Activated B cell treated with CpG ODN at 0.5 μM for 24 hours (primary cell): ENCODE measurements around the gene CETP. TPM values are rescaled to one million over a fixed set of nuclear protein-coding genes. Genes with fewer than 3 reads are reported as not detected.

ENCODE experiments used
- ATAC-seq: fragments of 200-7000 bp; cut with Tn5 transposase; one replicate; pipeline ENCODE4 v1.10.0; 2021; ENCODE audit warnings: low read depth, mild to moderate bottlenecking, moderate library complexity
- CTCF ChIA-PET: fragments of 350-600 bp; sonication (Branson Sonifier 250); formaldehyde crosslinking; loops from one replicate; lab custom pipeline; 2021; ENCODE audit warnings: antibody characterized with exemption; lab: Charles Lee
- POLR2A ChIA-PET: fragments of 350-600 bp; sonication (Branson Sonifier 250); formaldehyde crosslinking; loops from one replicate; lab custom pipeline; 2021; ENCODE audit warnings: antibody characterized with exemption; lab: Charles Lee
- DNase-seq: peaks from one replicate; pipeline ENCODE4 v3.0.0; 2022
- H3K27ac Mint-ChIP-seq: one replicate; pipeline ENCODE4 v1.8.0; 2020; ENCODE audit warnings: mixed read lengths
- H3K27me3 Mint-ChIP-seq: one replicate; pipeline ENCODE4 v1.8.0; 2021; ENCODE audit warnings: mixed read lengths
- H3K36me3 Mint-ChIP-seq: one replicate; pipeline ENCODE4 v1.8.0; 2021; ENCODE audit warnings: low read depth, mixed read lengths
- H3K4me1 Mint-ChIP-seq: one replicate; pipeline ENCODE4 v1.8.0; 2021; ENCODE audit warnings: mixed read lengths
- H3K4me3 Mint-ChIP-seq: one replicate; pipeline ENCODE4 v1.8.0; 2020; ENCODE audit warnings: mild to moderate bottlenecking, mixed read lengths
- H3K9me3 Mint-ChIP-seq: one replicate; pipeline ENCODE4 v1.8.0; 2020; ENCODE audit warnings: mixed read lengths
- intact Hi-C: fragments of 100-400 bp; cut with micrococcal nuclease; formaldehyde crosslinking; loops from one replicate; pipeline ENCODE4 v1.15.1; 2024
- total RNA-seq: library from RNA; stranded (reverse); gene quantifications from 2 replicates; pipeline ENCODE4 v1.2.3, GENCODE V29; 2022
- TF ChIP-seq, protein P1 (sequence below): fragments of 200-600 bp; IDR thresholded peaks from one replicate; pipeline ENCODE4 v1.8.0; 2022; ENCODE audit warnings: antibody characterized with exemption, mild to moderate bottlenecking

Gene CETP
- total RNA-seq, 1 donor from 2014 or later: 1.4 TPM

- H3K27me3 Mint-ChIP-seq: no peaks in the 10 kb centered on the region
- ChIA-PET POLR2A (interaction anchor here (1.1 to 22.7 kb wide), 5 partner anchors 15 to 94 kb away, joined by 3 to 795 read pairs (median 157); partner anchors contain the start of genes HERPUD1, NLRC5 and SLC12A3), CTCF (interaction anchor here (0.8 kb wide), 1 partner anchor 81 kb away, joined by 3 read pairs; no protein-coding TSS in a partner anchor)
- ATAC-seq (no peak), DNase-seq (no peak)
- intact Hi-C loops: no loop called here
- H3K36me3 Mint-ChIP-seq: peaks cover 41% of the 10 kb centered on the region
- H3K9me3 Mint-ChIP-seq: no peaks in the 10 kb centered on the region
- no peak overlapping the region for H3K4me3 Mint-ChIP-seq
- peaks cover 67% of the 10 kb centered on the region for H3K4me1 Mint-ChIP-seq
- H3K27ac Mint-ChIP-seq: peak overlapping the region; percentile 73
- TF ChIP-seq, protein P1, sequence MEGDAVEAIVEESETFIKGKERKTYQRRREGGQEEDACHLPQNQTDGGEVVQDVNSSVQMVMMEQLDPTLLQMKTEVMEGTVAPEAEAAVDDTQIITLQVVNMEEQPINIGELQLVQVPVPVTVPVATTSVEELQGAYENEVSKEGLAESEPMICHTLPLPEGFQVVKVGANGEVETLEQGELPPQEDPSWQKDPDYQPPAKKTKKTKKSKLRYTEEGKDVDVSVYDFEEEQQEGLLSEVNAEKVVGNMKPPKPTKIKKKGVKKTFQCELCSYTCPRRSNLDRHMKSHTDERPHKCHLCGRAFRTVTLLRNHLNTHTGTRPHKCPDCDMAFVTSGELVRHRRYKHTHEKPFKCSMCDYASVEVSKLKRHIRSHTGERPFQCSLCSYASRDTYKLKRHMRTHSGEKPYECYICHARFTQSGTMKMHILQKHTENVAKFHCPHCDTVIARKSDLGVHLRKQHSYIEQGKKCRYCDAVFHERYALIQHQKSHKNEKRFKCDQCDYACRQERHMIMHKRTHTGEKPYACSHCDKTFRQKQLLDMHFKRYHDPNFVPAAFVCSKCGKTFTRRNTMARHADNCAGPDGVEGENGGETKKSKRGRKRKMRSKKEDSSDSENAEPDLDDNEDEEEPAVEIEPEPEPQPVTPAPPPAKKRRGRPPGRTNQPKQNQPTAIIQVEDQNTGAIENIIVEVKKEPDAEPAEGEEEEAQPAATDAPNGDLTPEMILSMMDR: no peak
Measured at GRCh38 chr16:56948234-56948633, 13.5 kb upstream of the CETP start.

- Mint-ChIP-seq H3K27ac (peak overlapping the region; percentile 26), H3K4me3 (no peak overlapping the region)
- POLR2A ChIA-PET: interaction anchor here (1.0 to 4.1 kb wide), 7 partner anchors 12 to 147 kb away, joined by 4 to 62 read pairs (median 12); partner anchors contain the start of gene HERPUD1
Measured at GRCh38 chr16:56950051-56950450, 11.7 kb upstream of the CETP start.

DNA sequence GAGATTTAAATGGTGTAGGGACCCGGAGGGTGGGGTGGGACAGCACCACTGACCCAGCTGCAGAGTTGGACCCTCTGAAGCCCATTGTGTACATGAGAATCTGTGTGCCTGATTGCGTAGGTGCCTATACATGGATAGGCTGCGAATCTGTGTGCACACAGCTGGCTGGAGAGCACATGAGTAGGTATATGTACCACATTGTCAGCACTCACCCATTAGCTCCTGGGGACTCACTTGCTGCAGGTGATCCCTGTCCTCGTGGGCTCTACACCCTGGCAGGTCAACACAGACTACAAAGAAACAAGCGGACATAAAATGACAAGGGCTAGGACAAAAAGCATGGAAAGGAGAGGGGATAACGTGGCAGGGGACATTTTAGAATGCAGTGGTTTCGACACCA is 11.3 kb upstream of the CETP start:
- ATAC-seq (no peak), DNase-seq (no peak)
- TF ChIP-seq, protein P1: no peak
- H3K9me3 Mint-ChIP-seq: no peaks in the 10 kb centered on the region
- no peaks in the 10 kb centered on the region for H3K27me3 Mint-ChIP-seq
- H3K27ac Mint-ChIP-seq: peak overlapping the region; percentile 74
- H3K36me3 Mint-ChIP-seq: peaks cover 20% of the 10 kb centered on the region
- peak overlapping the region; percentile 16 for H3K4me3 Mint-ChIP-seq
- POLR2A ChIA-PET: interaction anchor here (0.5 to 4.1 kb wide), 16 partner anchors 8 to 568 kb away, joined by 3 to 62 read pairs (median 5); partner anchors contain the start of genes HERPUD1, NLRC5, PSME3IP1 and RSPRY1
- CTCF ChIA-PET: interaction anchor here (0.8 to 4.4 kb wide), 7 partner anchors 9 to 96 kb away, joined by 3 to 33 read pairs (median 5); no protein-coding TSS in a partner anchor
- peaks cover 48% of the 10 kb centered on the region for H3K4me1 Mint-ChIP-seq
- intact Hi-C loops: loop anchor here (5.0 kb wide), 1 partner anchor 42 kb away; no protein-coding TSS in a partner anchor

More at GRCh38 chr16:56950051-56950450, 11.7 kb upstream of the CETP start:
- Mint-ChIP-seq H3K27me3 (no peaks in the 10 kb centered on the region), H3K36me3 (peaks cover 23% of the 10 kb centered on the region), H3K9me3 (no peaks in the 10 kb centered on the region), H3K4me1 (peaks cover 51% of the 10 kb centered on the region)
- TF ChIP-seq, protein P1: no peak
- no peak for ATAC-seq
- CTCF ChIA-PET: interaction anchor here (1.3 to 4.4 kb wide), 4 partner anchors 8 to 96 kb away, joined by 5 to 33 read pairs (median 18); no protein-coding TSS in a partner anchor
- intact Hi-C loops: loop anchor here (5.0 kb wide), 1 partner anchor 42 kb away; no protein-coding TSS in a partner anchor
- no peak for DNase-seq

DNA sequence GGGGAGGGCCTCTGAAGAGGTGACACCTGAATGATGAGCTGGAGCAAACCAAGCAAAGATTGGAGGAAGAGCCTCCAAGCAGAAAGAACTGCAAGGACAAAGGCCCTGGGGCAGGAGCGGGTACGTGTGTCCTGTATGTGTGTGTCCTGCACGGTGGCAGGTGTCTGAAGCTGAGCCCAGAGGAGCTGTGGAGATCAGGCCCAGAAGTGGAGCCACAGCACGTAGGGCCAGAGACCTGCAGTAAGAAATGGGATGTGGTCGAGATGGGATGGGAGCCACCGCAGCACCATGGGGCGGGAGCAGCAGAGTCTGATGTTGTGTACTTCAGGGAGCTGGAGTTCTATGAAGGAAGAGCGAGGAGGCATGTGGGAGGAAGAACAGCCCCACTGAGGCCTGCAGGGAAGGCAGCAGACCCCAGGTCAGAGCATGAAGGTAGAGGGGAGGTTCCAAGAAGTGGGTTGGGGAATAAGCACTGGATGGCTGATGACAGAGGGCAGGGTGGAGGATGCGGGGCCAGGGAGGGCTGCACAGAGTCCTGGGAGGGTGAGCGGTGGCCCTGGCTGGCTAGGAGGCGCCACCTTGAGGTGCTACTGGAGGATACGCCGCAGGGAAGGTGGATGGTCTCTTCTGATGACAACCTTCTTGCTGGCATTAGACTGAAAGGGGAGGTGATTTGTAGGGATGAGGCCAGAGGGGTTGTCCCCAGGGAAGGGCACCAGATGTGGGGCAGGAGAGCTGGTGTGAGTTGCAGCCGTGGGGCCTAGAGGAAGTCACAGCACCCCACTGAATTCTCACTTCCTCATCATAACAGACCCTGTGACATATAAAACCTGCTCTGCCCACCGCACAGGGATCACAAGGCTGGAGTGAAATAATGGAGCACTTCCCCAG is 10.6 kb upstream of the CETP start:
- Mint-ChIP-seq H3K27ac (peak overlapping the region; percentile 74), H3K27me3 (no peaks in the 10 kb centered on the region), H3K36me3 (peaks cover 17% of the 10 kb centered on the region), H3K4me1 (peaks cover 48% of the 10 kb centered on the region), H3K9me3 (no peaks in the 10 kb centered on the region), H3K4me3 (peak overlapping the region; percentile 60)
- ChIA-PET POLR2A (interaction anchor here (0.5 to 4.1 kb wide), 25 partner anchors 9 to 569 kb away, joined by 3 to 62 read pairs (median 4); partner anchors contain the start of genes ARL2BP, HERPUD1, NLRC5 and PSME3IP1), CTCF (interaction anchor here (0.6 to 4.4 kb wide), 14 partner anchors 9 to 133 kb away, joined by 3 to 33 read pairs (median 4); partner anchors contain the start of genes CETP and HERPUD1)
- TF ChIP-seq, protein P1: no peak
- DNase-seq (peak; percentile 68), ATAC-seq (peak; percentile 90)
- intact Hi-C loops: loop anchor here (1.0 to 5.0 kb wide), 6 partner anchors 13 to 91 kb away; no protein-coding TSS in a partner anchor
